Measurements from ENCODE around the gene EVA1B. TPM values are rescaled to one million over a fixed set of nuclear protein-coding genes. Genes with fewer than 3 reads are reported as not detected.

Gene EVA1B
- total and polyA plus RNA-seq, 2 donors (not counting 3 experiments of a cell fraction or from before 2014, with no cell fraction given) = 64.7 to 132 TPM

DNA sequence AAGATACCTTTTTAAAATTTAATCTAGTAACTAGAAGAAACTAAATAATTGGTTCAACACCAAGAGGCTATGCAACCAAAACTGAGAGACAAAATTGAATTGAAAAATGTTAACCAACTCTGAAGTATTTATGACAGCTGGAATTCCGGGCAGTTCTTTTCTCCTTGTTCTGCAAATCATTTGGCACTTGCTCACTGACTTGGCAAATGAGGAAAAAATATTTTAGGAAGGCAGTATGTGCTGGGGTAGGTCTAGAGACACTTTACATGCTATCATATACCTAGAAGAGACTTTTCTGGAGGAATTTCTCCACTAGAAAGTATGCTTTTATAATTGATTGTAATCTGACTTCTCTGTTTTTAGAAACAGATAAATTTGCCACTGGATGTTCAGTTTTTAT lies 39.4 kb downstream of the EVA1B start:
- intact Hi-C loops (cut with micrococcal nuclease) (loop anchor here (2.0 kb wide), 1 partner anchor 59 kb away; the partner anchor contains the start of gene THRAP3), dilution Hi-C loops (cut with MboI; ENCODE audit: extremely low pct_ligation_motif_present, low sequenced_read_pairs) (no loop called here)
- no peak overlapping the region for H3K9ac ChIP-seq (replicated peaks; ENCODE audit: extremely low read depth, insufficient read depth, low read length)
- TF ChIP-seq, protein P1, sequence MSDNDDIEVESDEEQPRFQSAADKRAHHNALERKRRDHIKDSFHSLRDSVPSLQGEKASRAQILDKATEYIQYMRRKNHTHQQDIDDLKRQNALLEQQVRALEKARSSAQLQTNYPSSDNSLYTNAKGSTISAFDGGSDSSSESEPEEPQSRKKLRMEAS (IDR thresholded peaks at IDR 0.05; ENCODE audit: insufficient read depth, insufficient read length) = no peak
- no peak for TF ChIP-seq POLR2AphosphoS5 (IDR thresholded peaks at IDR 0.05; ENCODE audit: insufficient read depth, low read depth, low read length)
- TF ChIP-seq EZH2 (IDR thresholded peaks at IDR 0.05; ENCODE audit: borderline replicate concordance, low read depth, low read length, severe bottlenecking) = no peak
- no peak for TF ChIP-seq GATA2 (IDR thresholded peaks at IDR 0.05; ENCODE audit: insufficient read depth, insufficient read length, low read depth, low read length)
- TF ChIP-seq MYC (IDR thresholded peaks at IDR 0.05; ENCODE audit: low read depth, low read length) = no peak
- no peak for TF ChIP-seq POLR2A (IDR thresholded peaks at IDR 0.05; ENCODE audit: low read depth, low read length)
- TF ChIP-seq, protein P2, sequence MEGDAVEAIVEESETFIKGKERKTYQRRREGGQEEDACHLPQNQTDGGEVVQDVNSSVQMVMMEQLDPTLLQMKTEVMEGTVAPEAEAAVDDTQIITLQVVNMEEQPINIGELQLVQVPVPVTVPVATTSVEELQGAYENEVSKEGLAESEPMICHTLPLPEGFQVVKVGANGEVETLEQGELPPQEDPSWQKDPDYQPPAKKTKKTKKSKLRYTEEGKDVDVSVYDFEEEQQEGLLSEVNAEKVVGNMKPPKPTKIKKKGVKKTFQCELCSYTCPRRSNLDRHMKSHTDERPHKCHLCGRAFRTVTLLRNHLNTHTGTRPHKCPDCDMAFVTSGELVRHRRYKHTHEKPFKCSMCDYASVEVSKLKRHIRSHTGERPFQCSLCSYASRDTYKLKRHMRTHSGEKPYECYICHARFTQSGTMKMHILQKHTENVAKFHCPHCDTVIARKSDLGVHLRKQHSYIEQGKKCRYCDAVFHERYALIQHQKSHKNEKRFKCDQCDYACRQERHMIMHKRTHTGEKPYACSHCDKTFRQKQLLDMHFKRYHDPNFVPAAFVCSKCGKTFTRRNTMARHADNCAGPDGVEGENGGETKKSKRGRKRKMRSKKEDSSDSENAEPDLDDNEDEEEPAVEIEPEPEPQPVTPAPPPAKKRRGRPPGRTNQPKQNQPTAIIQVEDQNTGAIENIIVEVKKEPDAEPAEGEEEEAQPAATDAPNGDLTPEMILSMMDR (IDR thresholded peaks at IDR 0.05; ENCODE audit: extremely low read depth in 1 of 2, insufficient read depth in 1 of 2, low read depth in 1 of 2, low read length in 2 of 2) = no peak
- FAIRE-seq (no peak), DNase-seq (ENCODE audit: low read depth, low spot score) (no peak)
- BruUV-seq (replicated peaks) = no TSS peak
- H4K20me1 ChIP-seq (replicated peaks; ENCODE audit: control insufficient read depth, extremely low read depth, insufficient read depth, low read length) = no peaks in the 10 kb centered on the region
- no peaks in the 10 kb centered on the region for H3K9me1 ChIP-seq (replicated peaks; ENCODE audit: control insufficient read depth, extremely low read depth, insufficient read depth, low read length)
- CTCF ChIA-PET = interaction anchor here (1.2 to 2.2 kb wide), 4 partner anchors 101 to 149 kb away, joined by 3 to 11 read pairs (median 3); no protein-coding TSS in a partner anchor
- no peak overlapping the region for H2AFZ ChIP-seq (ENCODE audit: low read depth, low read length)
- H3K4me2 ChIP-seq (ENCODE audit: insufficient read depth, low read length) = no peak overlapping the region
- peaks cover 26 to 33% of the 10 kb centered on the region in 2 experiments for H3K36me3 ChIP-seq (ENCODE audit: control insufficient read depth in 2 of 2, extremely low read depth in 1 of 2, insufficient read depth in 2 of 2, low read length in 2 of 2)
- H3K27ac ChIP-seq (ENCODE audit: insufficient read depth, low read depth, low read length) = no peak overlapping the region
- peaks cover 51% of the 10 kb centered on the region for H3K79me2 ChIP-seq (ENCODE audit: control insufficient read depth, insufficient read depth, low read length)
- H3K4me3 ChIP-seq (replicated peaks in 1 of 3; ENCODE audit: insufficient read depth in 1 of 3, low read depth in 1 of 3, low read length in 3 of 3) = no peak overlapping the region
- H3K27me3 ChIP-seq (ENCODE audit: control insufficient read depth in 2 of 2, insufficient read depth in 2 of 2, low read length in 2 of 2) = no peaks in the 10 kb centered on the region
- no peaks in the 10 kb centered on the region for H3K9me3 ChIP-seq (replicated peaks; ENCODE audit: control insufficient read depth, insufficient read depth, low read length)
- H3K4me1 ChIP-seq (ENCODE audit: control insufficient read depth, extremely low read depth, insufficient read depth, low read length) = no peaks in the 10 kb centered on the region
- POLR2A ChIA-PET = no interaction called here

All from endothelial cell of umbilical vein (primary cell).